K562 (cell line): ENCODE measurements around the gene PPP1R9B. TPM values are rescaled to one million over a fixed set of nuclear protein-coding genes. Genes with fewer than 3 reads are reported as not detected.
A peak's percentile ranks its signal among the peaks of the same experiment; 100 is the strongest.

Source experiments
- ARID2 ChIP-seq: fragments of 450-650 bp; IDR thresholded peaks from 2 replicates; pipeline ENCODE4 v1.6.1; 2017; ENCODE audit warnings: antibody characterized with exemption, mild to moderate bottlenecking
- ARID4B ChIP-seq: sonication (generic); formaldehyde crosslinking; IDR thresholded peaks from 2 replicates; pipeline ENCODE4 v1.8.0; 2022; ENCODE audit warnings: mild to moderate bottlenecking, missing genetic modification reagents
- CTCF ChIP-seq, 3 experiments: IDR thresholded peaks in 2 of 3; conservative IDR thresholded peaks in 1 of 3; 2 replicates each; pipeline ENCODE4 v1.5.1; 2011 to 2012; ENCODE audit warnings: low read length in 3 of 3, mild to moderate bottlenecking in 3 of 3, control low read depth in 2 of 3, improper control_type of control experiment in 1 of 3, inconsistent platforms in 1 of 3, low read depth in 1 of 3, mixed read lengths in 1 of 3, moderate library complexity in 1 of 3; ENCODE audit not compliant: insufficient read depth in 2 of 3
- EHMT2 ChIP-seq: fragments of 450-650 bp; IDR thresholded peaks from 2 replicates; pipeline ENCODE4 v1.6.1; 2018; ENCODE audit warnings: antibody characterized with exemption
- HDAC6 ChIP-seq: IDR thresholded peaks from 2 replicates; pipeline ENCODE4 v1.6.1; 2012; ENCODE audit warnings: low read depth, mild to moderate bottlenecking, control low read depth, inconsistent platforms, low read length, moderate library complexity
- POLR2B ChIP-seq: fragments of 450-650 bp; IDR thresholded peaks from 2 replicates; pipeline ENCODE4 v1.6.1; 2018; ENCODE audit warnings: low read depth; ENCODE audit not compliant: partially characterized antibody
- POLR2G ChIP-seq: fragments of 200-400 bp; formaldehyde crosslinking; IDR thresholded peaks from 2 replicates; pipeline ENCODE4 v1.6.1; 2017; ENCODE audit warnings: low read depth, mild to moderate bottlenecking, antibody characterized with exemption, low read length, moderate library complexity
- PTTG1 ChIP-seq: fragments of 450-650 bp; IDR thresholded peaks from 2 replicates; pipeline ENCODE4 v1.6.1; 2016; ENCODE audit warnings: low read depth, mild to moderate bottlenecking, missing genetic modification characterization, missing compliant biosample characterization
- RBM17 ChIP-seq: fragments of 200-400 bp; formaldehyde crosslinking; IDR thresholded peaks from 2 replicates; pipeline ENCODE4 v1.6.1; 2017; ENCODE audit warnings: low read depth, mild to moderate bottlenecking, low read length, borderline replicate concordance
- RBM25 ChIP-seq: fragments of 200-400 bp; formaldehyde crosslinking; IDR thresholded peaks from 2 replicates; pipeline ENCODE4 v1.6.1; 2018; ENCODE audit warnings: low read length, low read depth, moderate library complexity; ENCODE audit not compliant: severe bottlenecking
- SRSF9 ChIP-seq: fragments of 200-400 bp; formaldehyde crosslinking; IDR thresholded peaks from 2 replicates; pipeline ENCODE4 v1.6.1; 2017; ENCODE audit warnings: low read depth, low read length, borderline replicate concordance
- ZBTB1 ChIP-seq: sonication (generic); formaldehyde crosslinking; IDR thresholded peaks from 2 replicates; pipeline ENCODE4 v1.8.1; 2023; ENCODE audit warnings: missing genetic modification reagents, low read depth, mild to moderate bottlenecking, borderline replicate concordance
- ZC3H8 ChIP-seq: fragments of 450-650 bp; IDR thresholded peaks from 2 replicates; pipeline ENCODE4 v1.6.1; 2017
- ZNF24 ChIP-seq: fragments of 450-650 bp; IDR thresholded peaks from 2 replicates; pipeline ENCODE4 v1.6.1; 2016
- ZNF282 ChIP-seq: sonication (generic); formaldehyde crosslinking; IDR thresholded peaks from 2 replicates; pipeline ENCODE4 v1.8.1; 2023; ENCODE audit warnings: missing genetic modification reagents
- ZNF699 ChIP-seq: fragments of 250-450 bp; sonication (Bioruptor Pico); IDR thresholded peaks from 2 replicates; pipeline ENCODE4 v1.8.0; 2021; ENCODE audit warnings: mild to moderate bottlenecking, moderate library complexity; ENCODE audit not compliant: insufficient replicate concordance
- ZNF778 ChIP-seq: fragments of 450-650 bp; formaldehyde crosslinking; IDR thresholded peaks from 2 replicates; pipeline ENCODE4 v1.4.0; 2020; ENCODE audit warnings: mild to moderate bottlenecking, moderate library complexity
- ZNF79 ChIP-seq: fragments of 250-450 bp; sonication (Bioruptor Pico); IDR thresholded peaks from 2 replicates; pipeline ENCODE4 v1.4.0; 2020; ENCODE audit warnings: low read depth, mild to moderate bottlenecking, moderate library complexity
- polyA plus RNA-seq, 8 experiments: library from polyadenylated mRNA; depleted of rRNA in 4 of 8; stranded (reverse) in 5 of 8; unstranded in 3 of 8; fragments of >200 nt; fragmentation: Nextera tagmentation in 2 of 8; fragmentation: Illumina TruSeq in 1 of 8; extraction: Ambion mirVana in 2 of 8; extraction: Trizol in 1 of 8; gene quantifications; 2 replicates each; pipeline versions ENCODE4 v1.2.1 to v1.2.3, GENCODE V29; 2011 to 2014; ENCODE audit warnings: inconsistent platforms in 1 of 8, missing spikeins in 1 of 8
- total RNA-seq, 7 experiments: library from RNA; depleted of rRNA in 6 of 7; stranded (reverse); fragments of >200 nt in 6 of 7; fragmentation: Illumina TruSeq in 2 of 7; extraction: Trizol in 2 of 7; gene quantifications; 2 replicates each; pipeline versions ENCODE4 v1.2.1 to v1.2.3, GENCODE V29; 2011 to 2021; ENCODE audit warnings: low replicate concordance in 1 of 7
- TF ChIP-seq, protein P1 (sequence below): fragments of 250-450 bp; sonication (Bioruptor Pico); IDR thresholded peaks from 2 replicates; pipeline ENCODE4 v1.9.0; 2021; ENCODE audit warnings: mild to moderate bottlenecking, inconsistent platforms

PPP1R9B gene
- total and polyA plus RNA-seq, 9 of the 15 experiments (the other 6 are each of a cell fraction or from before 2014, with no cell fraction given) = 0.10 to 63.5 (median 24.7) TPM

DNA sequence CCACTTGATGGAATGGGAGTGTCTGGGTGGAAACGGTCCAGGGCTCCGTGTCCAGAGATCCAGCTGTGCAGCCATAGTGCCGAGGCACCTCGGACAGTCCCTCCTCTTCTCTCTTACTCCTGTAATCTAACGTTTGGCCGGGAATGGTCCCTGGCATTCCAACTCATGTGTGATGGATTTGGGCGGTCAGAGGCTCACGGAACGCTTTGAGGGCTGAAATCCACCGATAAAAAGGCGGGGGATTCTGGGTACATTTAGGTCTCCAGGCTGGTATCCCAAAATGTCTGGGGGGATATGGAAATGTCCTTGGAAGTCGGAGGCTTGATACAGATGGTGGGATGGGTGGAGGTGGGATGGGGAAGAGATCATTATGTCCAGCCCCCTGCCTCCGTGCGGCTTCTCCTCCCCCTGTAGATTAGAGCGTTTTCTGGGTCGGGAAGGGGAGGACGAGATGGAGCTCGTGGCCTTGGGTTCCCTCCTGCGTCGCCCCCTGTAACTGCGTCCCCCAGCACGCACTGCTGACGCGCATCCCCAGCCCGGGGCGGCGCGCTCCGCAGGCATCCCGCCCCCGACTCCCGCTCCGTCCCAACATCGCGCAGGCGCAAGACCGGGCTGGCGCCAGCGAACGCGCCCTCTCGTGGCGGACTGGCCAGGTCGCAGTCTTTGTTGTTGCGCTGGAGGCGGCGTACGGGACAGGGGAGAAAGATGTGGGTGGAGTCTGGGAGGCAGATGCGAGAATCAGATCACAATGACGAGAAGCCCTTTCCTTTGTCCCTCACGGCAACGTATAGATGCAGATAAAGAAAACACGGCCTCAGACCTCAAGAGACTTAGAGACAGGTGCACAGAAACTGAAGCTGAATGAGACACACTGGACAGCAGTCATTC, 10.8 kb upstream of the PPP1R9B start (continued):
- TF ChIP-seq ARID4B (CRISPR knock-in tag) (no peak), ZNF778 (CRISPR knock-in tag) (no peak), PTTG1 (no peak), ZBTB1 (CRISPR knock-in tag) (no peak), RBM25 (no peak), ARID2 (no peak), ZNF699 (CRISPR knock-in tag) (no peak), ZC3H8 (no peak), POLR2G (peak; percentile 67), EHMT2 (no peak), CTCF (IDR thresholded peaks at IDR 0.05 in 2 of 3, conservative IDR thresholded peaks at IDR 0.05 in 1 of 3; ENCODE audit: insufficient read depth in 2 of 3, low read depth in 1 of 3, low read length in 3 of 3) (peak; percentile 94 to 97 (median 97)), HDAC6 (no peak), ZNF24 (0 out of 2 replicates have a peak, but pooled peaks have one; percentile 39), POLR2B (no peak), ZNF79 (no peak), RBM17 (no peak), SRSF9 (no peak), ZNF282 (CRISPR knock-in tag) (no peak)
- TF ChIP-seq, protein P1, sequence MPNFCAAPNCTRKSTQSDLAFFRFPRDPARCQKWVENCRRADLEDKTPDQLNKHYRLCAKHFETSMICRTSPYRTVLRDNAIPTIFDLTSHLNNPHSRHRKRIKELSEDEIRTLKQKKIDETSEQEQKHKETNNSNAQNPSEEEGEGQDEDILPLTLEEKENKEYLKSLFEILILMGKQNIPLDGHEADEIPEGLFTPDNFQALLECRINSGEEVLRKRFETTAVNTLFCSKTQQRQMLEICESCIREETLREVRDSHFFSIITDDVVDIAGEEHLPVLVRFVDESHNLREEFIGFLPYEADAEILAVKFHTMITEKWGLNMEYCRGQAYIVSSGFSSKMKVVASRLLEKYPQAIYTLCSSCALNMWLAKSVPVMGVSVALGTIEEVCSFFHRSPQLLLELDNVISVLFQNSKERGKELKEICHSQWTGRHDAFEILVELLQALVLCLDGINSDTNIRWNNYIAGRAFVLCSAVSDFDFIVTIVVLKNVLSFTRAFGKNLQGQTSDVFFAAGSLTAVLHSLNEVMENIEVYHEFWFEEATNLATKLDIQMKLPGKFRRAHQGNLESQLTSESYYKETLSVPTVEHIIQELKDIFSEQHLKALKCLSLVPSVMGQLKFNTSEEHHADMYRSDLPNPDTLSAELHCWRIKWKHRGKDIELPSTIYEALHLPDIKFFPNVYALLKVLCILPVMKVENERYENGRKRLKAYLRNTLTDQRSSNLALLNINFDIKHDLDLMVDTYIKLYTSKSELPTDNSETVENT = 0 out of 2 replicates have a peak, but pooled peaks have one; percentile 38
